MCF 10A (cell line): ENCODE results near the gene ENTPD6. TPM values are rescaled to one million over a fixed set of nuclear protein-coding genes. Genes with fewer than 3 reads are reported as not detected.
"Not testable (repeated sequence)": the region's sequence is repeated elsewhere in the genome, so short reads cannot be mapped to it uniquely, and the experiment has no call there.

Experiments
- BruUV-seq: library from RNA; stranded (reverse); fragments of 400-500 nt; replicated peaks from 2 replicates; lab custom pipeline; 2021; lab: Mats Ljungman, UMichigan
- CTCF ChIA-PET: fragments of 300-600 bp; sonication (Branson Sonifier 250); formaldehyde crosslinking; extraction: SDS; loops from one replicate; lab custom pipeline; 2021; ENCODE audit warnings: antibody characterized with exemption, inconsistent platforms; lab: Yijun Ruan, JAX
- POLR2A ChIA-PET: fragments of 300-600, 350-650 bp; sonication (Branson Sonifier 250); formaldehyde crosslinking; extraction: SDS; loops from one replicate; lab custom pipeline; 2020; ENCODE audit warnings: antibody characterized with exemption, inconsistent platforms; lab: Yijun Ruan, JAX
- DNase-seq: peaks from one replicate; pipeline ENCODE4 v3.0.0-alpha.2; 2018; ENCODE audit not compliant: unreplicated experiment
- H3K27ac Mint-ChIP-seq: one replicate; pipeline ENCODE4 v1.8.0; 2022; ENCODE audit warnings: mild to moderate bottlenecking, low read depth, mixed read lengths; ENCODE audit not compliant: unreplicated experiment
- H3K27me3 Mint-ChIP-seq: one replicate; pipeline ENCODE4 v1.8.0; 2022; ENCODE audit warnings: mixed read lengths; ENCODE audit not compliant: insufficient read depth, unreplicated experiment
- H3K36me3 Mint-ChIP-seq: one replicate; pipeline ENCODE4 v1.8.0; 2022; ENCODE audit warnings: mild to moderate bottlenecking, moderate library complexity, mixed read lengths; ENCODE audit not compliant: insufficient read depth, unreplicated experiment
- H3K4me1 Mint-ChIP-seq: one replicate; pipeline ENCODE4 v1.8.0; 2022; ENCODE audit warnings: mixed read lengths; ENCODE audit not compliant: insufficient read depth, unreplicated experiment
- H3K4me3 Mint-ChIP-seq: one replicate; pipeline ENCODE4 v1.8.0; 2022; ENCODE audit warnings: mild to moderate bottlenecking, moderate library complexity, mixed read lengths; ENCODE audit not compliant: unreplicated experiment
- H3K9me3 Mint-ChIP-seq: one replicate; pipeline ENCODE4 v1.8.0; 2022; ENCODE audit warnings: mixed read lengths; ENCODE audit not compliant: unreplicated experiment
- CTCF ChIP-seq: fragments of 200-600 bp; IDR thresholded peaks from one replicate; pipeline ENCODE4 v1.8.0; 2022; ENCODE audit warnings: antibody characterized with exemption, mild to moderate bottlenecking; ENCODE audit not compliant: unreplicated experiment
- intact Hi-C: fragments of 100-400 bp; cut with micrococcal nuclease; formaldehyde crosslinking; loops from 2 replicates; pipeline ENCODE4 v1.14.1; 2022
- total RNA-seq: library from RNA; stranded (reverse); gene quantifications from 2 replicates; pipeline ENCODE4 v1.2.3, GENCODE V29; 2022

ENTPD6 gene
- total RNA-seq, 1 experiment from 2014 or later = 98.0 TPM

GRCh38 chr20:25230166-25230831, 34.8 kb downstream of the ENTPD6 start:
- no TSS peak for BruUV-seq
- Mint-ChIP-seq H3K9me3 (no peaks in the 10 kb centered on the region), H3K27ac (no peak overlapping the region), H3K36me3 (peaks cover 15% of the 10 kb centered on the region), H3K27me3 (no peaks in the 10 kb centered on the region), H3K4me1 (peaks cover 30% of the 10 kb centered on the region), H3K4me3 (no peak overlapping the region)
- ChIA-PET POLR2A (interaction anchor here (0.8 to 13.6 kb wide), 5 partner anchors 9 to 177 kb away, joined by 3 to 517 read pairs (median 3); partner anchors contain the start of genes GINS1 and PYGB), CTCF (interaction anchor here (1.0 to 3.9 kb wide), 2 partner anchors 21 to 51 kb away, joined by 3 to 23 read pairs; no protein-coding TSS in a partner anchor)
- intact Hi-C loops = no loop called here
- no peak for DNase-seq
- no peak for TF ChIP-seq CTCF

GRCh38 chr20:25233016-25233772, 37.7 kb downstream of the ENTPD6 start:
- H3K27me3 Mint-ChIP-seq = no peaks in the 10 kb centered on the region
- BruUV-seq = TSS peak; percentile 62
- H3K4me3 Mint-ChIP-seq = peak overlapping the region; percentile 61
- peak; percentile 93 for DNase-seq
- POLR2A ChIA-PET = interaction anchor here (0.6 to 13.6 kb wide), 19 partner anchors 10 to 1610 kb away, joined by 3 to 517 read pairs (median 3); partner anchors contain the start of genes GINS1 and PYGB
- H3K27ac Mint-ChIP-seq = peak overlapping the region; percentile 73
- peaks cover 36% of the 10 kb centered on the region for H3K4me1 Mint-ChIP-seq
- TF ChIP-seq CTCF = no peak
- H3K36me3 Mint-ChIP-seq = peaks cover 8% of the 10 kb centered on the region
- CTCF ChIA-PET = interaction anchor here (0.7 to 3.9 kb wide), 11 partner anchors 9 to 237 kb away, joined by 3 to 24 read pairs (median 3); no protein-coding TSS in a partner anchor
- intact Hi-C loops = loop anchor here (2.0 kb wide), 1 partner anchor 14 kb away; no protein-coding TSS in a partner anchor
- no peaks in the 10 kb centered on the region for H3K9me3 Mint-ChIP-seq

- CTCF ChIA-PET = interaction anchor here (0.7 to 3.9 kb wide), 5 partner anchors 10 to 236 kb away, joined by 3 to 37 read pairs (median 20); partner anchors contain the start of gene PYGB
- Mint-ChIP-seq H3K27ac (peak overlapping the region; percentile 73), H3K4me3 (peak overlapping the region; percentile 61), H3K4me1 (peaks cover 46% of the 10 kb centered on the region)
- TSS peak; percentile 10 for BruUV-seq
- DNase-seq, H3K27me3 Mint-ChIP-seq, intact Hi-C loops, H3K36me3 Mint-ChIP-seq, H3K9me3 Mint-ChIP-seq: not testable (repeated sequence)
- POLR2A ChIA-PET = interaction anchor here (0.7 to 13.6 kb wide), 19 partner anchors 9 to 1873 kb away, joined by 3 to 517 read pairs (median 3); partner anchors contain the start of genes ENTPD6 and PYGB
Measured at GRCh38 chr20:25234009-25234849, 38.7 kb downstream of the ENTPD6 start.
